Stimulated activated CD8-positive, alpha-beta memory T cell treated with anti-CD3 and anti-CD28 coated beads, Interleukin-12 subunit alpha, Interleukin-12 subunit beta, amount 100 ng/mL, for 24 hours (primary cell): ENCODE data around the gene RAP2C.
"Not testable (repeated sequence)": the region's sequence is repeated elsewhere in the genome, so short reads cannot be mapped to it uniquely, and the experiment has no call there.

Experiments used
- DNase-seq: peaks from one replicate; pipeline ENCODE4 v3.0.0-alpha.2; 2020; ENCODE audit errors: extremely low read depth

RAP2C gene

GRCh38 chrX:132199941-132200340 lies 19.3 kb downstream of the RAP2C start:
- DNase-seq: no peak

GRCh38 chrX:132193872-132194574 lies 25.2 kb downstream of the RAP2C start:
- DNase-seq: no peak

- DNase-seq: no peak
These were observed 27.3 kb downstream of the RAP2C start for GRCh38 chrX:132191938-132192337.

GRCh38 chrX:132188175-132188574 lies 31.1 kb downstream of the RAP2C start:
- DNase-seq: no peak

GRCh38 chrX:132187451-132187850 lies 31.8 kb downstream of the RAP2C start:
- no peak for DNase-seq

GRCh38 chrX:132184871-132185270 lies 34.4 kb downstream of the RAP2C start:
- no peak for DNase-seq

- no peak for DNase-seq
These were observed 37.9 kb downstream of the RAP2C start for GRCh38 chrX:132181364-132181763.

GRCh38 chrX:132180929-132181328 lies 38.3 kb downstream of the RAP2C start:
- no peak for DNase-seq

- no peak for DNase-seq
These were observed 45.6 kb downstream of the RAP2C start for GRCh38 chrX:132173647-132174046.

- no peak for DNase-seq
These were observed 47.4 kb downstream of the RAP2C start for GRCh38 chrX:132171881-132172280.

- DNase-seq: no peak
These were observed 47.8 kb downstream of the RAP2C start for GRCh38 chrX:132171478-132171877.

GRCh38 chrX:132169554-132169953 lies 49.7 kb downstream of the RAP2C start:
- no peak for DNase-seq

- DNase-seq: no peak
These were observed 53.6 kb downstream of the RAP2C start for GRCh38 chrX:132165651-132166050.

GRCh38 chrX:132165005-132165404 lies 54.2 kb downstream of the RAP2C start:
- DNase-seq: no peak

GRCh38 chrX:132163094-132163493 lies 56.2 kb downstream of the RAP2C start:
- DNase-seq: not testable (repeated sequence)

- no peak for DNase-seq
These were observed 66.1 kb downstream of the RAP2C start for GRCh38 chrX:132153166-132153565.
